HG03558 (cell line): ENCODE measurements around the gene AGRP.

ENCODE experiments used
- ATAC-seq: cut with Tn5 transposase; IDR thresholded peaks from one replicate; pipeline ENCODE4 v1.9.1; 2021; ENCODE audit warnings: moderate number of reproducible peaks; ENCODE audit not compliant: unreplicated experiment; ENCODE audit errors: extremely low read depth

Gene AGRP

DNA sequence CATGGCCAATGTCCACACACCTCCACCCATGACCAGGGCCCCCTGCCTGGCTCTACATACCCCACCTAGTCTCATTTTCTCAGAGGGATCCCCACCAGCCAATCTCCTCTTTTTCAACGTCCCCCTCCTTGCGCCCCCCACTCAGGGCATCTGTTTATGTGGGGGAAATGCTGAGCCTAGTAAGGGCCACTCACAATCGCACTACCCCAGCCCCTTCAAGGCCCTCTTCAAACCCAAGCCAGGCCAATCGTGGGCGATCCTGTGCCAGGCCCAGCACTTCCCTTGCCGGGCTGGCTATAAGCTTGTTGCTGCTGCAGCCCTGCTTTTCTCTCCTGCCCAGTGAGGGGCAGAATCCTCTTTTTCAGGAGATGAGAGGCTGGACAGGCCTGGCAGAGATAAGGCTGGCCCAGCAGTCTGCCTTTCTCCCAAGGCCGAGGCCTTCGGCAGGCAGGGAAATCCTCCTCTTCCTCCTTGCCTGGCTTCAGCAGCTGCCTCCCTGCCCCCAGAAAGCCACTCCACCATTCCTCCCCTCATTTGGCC, 36.3 kb downstream of the AGRP start:
- ATAC-seq, result no peak

DNA sequence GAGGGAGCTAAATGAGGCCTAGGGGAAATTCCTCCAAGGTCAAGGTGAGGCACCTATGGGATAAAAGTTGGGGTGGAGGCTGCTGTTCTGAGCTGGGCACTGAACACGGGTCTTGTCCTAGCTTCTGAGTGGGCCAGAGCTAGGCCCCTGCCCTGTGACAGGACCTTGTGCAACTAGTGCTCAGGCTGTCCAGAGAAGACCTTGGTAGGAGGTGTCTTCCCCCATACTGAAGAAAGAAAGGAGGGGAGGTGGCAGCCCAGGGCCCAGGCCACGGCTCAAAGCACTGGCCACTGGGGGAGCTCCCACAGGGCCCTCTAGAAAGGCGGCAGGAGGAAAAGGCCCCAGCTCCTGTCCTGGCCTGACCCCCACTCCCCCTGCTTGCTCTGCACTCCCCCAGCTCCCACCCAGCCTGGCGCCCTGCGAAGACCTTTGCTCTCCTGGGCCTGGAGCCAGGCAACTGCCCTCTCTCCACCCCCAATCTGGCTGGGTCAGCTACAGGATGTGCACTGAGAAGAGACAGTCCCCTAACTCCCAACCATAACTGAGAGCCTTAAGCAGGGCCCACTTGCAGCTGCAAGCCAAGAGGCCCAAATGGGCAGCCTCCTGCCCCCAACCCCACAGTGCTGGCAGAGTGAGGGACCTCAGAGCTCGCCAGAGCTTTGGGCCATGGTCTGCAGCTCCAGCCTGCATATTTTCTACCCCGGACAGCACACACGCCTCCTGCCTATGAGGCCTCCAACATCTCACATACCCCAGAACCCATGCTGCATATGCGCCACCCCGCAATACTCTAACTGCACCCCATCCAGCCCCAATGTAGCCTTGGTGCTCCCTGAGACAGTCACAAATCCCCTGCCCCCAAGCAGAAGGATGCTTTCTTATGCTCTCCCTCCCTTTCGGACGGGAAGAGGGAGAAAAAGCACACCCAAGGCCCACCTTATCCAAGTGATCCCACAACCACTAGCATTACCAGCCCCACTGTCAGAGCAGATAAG, 37.1 kb downstream of the AGRP start:
- ATAC-seq, result no peak

DNA sequence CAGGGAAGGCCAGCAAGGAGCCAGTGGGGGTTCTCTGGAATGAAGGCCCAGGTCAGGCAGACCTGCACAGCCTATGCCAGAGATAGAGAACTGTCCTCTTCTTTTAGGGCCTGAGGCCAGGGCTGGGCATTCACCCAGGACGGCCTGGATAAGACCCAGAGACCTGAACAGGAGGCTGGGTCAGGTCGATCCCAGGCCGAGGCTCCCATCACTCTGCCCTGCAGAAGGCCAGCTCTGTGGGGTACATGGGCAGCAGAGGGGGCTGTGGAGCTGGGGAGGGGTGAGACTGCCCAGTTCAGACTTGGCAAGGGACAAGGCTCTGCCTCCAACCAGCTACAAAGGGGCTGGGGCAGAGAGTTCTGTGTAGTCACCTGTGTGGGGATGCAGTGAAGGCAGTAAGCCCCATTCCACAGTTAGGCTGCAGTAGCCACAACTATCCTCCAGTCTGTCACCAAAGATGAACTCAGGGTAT, 37.9 kb downstream of the AGRP start:
- ATAC-seq, result no peak

DNA sequence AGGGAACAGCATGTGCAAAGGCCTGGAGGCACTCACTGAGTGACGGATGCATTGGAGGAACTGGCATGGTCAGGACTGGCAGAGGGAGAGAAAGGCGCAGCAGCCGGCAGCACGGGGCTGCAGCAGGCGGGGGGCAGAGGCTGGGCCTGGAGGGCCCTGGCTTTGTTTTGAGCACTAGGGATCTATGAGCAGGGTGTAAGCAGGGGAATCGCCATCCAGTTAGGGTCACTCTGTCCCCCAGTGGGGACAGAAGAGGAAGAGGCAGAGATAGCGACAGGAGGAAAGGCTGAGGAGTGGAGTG, 38.3 kb downstream of the AGRP start:
- ATAC-seq, result no peak

DNA sequence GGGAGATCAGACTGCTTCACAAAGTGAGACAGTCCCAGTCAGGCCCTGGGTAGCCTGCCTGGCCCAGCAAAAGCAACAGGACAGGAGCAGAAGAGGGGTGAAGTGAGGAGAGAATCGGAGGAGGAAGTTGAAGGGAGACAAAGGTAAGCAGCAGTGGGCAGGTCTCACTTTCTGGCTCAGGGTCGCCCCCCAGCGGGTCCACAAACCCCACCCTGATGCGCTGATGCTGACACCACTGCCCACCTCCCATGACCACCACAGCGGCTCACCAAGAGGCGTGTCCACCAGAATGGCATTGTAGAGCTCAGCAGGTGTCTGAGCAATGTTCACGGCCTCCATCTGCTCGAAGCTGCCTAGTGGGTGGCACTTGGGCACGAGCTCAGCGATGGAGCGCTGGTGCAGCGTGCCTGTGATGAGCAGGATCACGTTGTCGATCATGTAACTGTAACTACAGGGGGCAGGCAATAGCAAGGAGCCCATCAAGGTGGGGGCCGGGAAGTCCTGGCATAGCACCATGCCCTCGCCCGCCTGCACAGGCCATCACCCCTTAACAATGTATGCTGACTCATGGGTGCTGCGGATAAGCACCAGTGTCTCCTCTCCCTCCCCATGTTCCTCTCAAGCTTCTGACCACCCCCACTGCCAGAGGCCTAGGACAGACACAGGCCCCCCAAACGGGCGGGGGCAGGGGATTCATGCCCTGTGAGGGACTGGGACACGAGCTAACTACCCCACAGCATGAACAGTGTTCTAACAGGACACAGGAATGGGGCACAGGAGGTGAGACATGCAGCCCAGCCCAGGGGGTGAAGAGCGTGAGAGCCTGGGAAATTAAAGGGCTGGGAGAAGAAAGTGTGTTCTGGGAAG, 38.9 kb downstream of the AGRP start:
- ATAC-seq, result no peak

DNA sequence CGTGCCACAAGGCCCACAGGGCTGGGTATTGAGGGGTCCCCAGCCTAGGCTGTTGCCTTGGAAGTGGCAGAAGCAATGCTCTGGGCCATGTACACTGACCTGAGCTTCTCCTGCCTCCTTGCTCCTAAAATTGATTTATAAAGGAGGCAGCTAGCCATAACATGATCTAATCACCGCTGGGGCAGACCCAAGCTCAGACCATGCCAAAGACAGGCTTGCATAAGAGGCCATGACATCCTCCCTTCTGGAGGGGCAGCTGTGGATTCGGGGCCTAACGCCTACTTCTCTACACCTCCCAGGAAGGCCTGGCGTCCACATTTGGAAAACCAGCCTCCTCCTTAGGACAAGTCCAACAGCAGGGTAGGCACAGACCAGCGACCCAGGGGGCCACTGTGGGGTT, 40.1 kb downstream of the AGRP start:
- ATAC-seq, result no peak

DNA sequence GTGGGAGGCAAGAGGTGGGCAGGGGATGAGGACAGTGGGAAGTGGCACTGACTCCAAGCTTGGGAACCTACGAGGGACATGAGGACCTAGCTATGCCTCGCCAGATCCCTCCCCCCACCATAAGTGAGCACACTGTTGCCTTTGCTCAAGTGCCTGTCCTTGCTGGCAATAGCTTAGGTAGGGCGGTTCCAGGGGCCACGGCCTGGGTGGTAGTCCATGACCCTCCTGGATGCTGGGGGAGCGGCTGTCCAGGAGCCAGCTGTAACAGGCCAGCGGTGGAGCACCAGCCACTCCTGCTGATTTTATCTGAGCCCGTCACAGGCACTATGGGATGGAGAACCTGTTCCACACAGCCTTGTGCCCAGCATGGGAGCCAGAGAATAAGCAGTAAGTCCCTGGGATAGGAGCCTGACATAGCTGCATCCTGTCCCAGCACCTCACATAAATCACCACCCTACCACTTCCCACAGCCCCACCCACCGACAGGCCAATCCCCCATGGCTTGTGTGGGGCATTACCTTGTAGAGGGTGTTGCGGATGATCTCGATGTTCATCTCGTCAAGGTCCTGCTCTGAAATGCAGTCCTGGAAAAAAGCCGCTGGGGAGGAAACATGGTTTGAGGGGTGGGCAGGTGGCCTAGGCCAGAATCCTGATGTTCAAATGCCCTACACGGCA, 40.6 kb downstream of the AGRP start:
- no peak for ATAC-seq

DNA sequence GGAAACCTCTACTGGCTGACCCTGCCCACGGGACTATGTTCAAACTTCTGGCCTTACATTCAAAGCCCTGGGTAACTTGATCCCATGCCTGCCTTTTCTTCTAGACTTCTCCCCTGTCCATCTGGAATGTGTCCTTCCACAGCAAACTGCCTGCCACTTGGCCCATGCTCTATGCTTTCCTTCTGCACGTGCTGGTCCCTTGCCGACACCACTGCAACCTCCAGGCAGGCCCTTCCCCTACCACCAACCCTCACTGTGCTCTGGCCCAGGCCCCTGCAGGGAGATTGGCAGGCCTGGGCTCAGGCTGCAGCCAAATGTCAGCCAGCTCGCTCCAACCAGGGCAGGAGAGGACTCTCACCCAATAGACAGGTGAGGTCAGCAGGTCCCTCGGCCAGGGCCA, 41.4 kb downstream of the AGRP start:
- no peak for ATAC-seq

DNA sequence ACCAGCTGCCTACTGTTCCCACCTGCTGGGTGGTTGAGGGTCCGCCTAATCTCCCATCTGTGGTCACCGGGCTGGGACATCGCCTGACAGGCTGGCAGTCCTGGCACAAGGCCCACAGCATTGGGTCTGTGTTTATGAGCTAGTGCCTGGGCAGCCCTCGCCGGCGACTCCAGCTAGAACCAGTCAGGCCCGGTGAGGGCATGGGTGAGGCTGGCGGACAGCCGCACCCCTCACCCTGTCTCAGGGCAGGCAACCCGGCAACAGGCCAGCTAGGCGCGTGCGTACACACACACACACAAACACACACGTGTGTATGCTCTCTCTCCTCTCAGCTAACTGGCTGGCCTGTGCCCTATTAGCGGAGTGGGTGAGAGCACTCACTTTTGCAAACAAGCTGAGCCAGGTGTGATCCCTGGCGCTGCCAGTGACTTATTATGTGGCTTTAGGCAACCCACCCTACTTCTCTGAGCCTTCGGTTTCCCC, 42.0 kb downstream of the AGRP start:
- ATAC-seq, result no peak

DNA sequence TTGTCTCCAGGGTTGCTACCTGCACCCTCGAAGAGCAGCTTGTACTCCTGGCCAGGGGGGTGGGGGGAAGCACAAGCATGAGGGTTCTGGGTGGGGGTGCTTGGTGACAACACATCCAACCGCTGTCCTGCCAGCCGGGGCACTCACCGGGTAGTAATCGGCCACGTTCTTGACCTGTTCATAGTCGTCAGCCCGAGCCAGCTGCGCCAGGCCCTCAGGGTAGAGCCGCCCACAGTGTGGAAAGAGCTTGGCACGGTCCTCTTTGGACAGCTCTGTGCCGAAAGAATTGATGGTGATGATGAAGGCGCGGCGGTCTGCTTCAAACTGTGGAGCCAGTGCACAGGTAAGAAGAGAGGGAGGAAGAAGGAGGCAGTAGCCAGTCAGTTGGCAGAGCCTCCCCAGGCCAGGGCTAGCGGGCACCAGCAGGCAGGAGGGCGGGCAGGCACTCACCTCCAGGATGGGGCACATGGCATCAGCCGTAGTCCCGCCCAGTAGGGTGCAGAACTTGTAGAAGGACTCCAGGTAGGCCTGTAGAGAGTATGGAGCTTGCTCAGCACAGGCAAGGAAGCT, 44.4 kb downstream of the AGRP start:
- ATAC-seq, result no peak

DNA sequence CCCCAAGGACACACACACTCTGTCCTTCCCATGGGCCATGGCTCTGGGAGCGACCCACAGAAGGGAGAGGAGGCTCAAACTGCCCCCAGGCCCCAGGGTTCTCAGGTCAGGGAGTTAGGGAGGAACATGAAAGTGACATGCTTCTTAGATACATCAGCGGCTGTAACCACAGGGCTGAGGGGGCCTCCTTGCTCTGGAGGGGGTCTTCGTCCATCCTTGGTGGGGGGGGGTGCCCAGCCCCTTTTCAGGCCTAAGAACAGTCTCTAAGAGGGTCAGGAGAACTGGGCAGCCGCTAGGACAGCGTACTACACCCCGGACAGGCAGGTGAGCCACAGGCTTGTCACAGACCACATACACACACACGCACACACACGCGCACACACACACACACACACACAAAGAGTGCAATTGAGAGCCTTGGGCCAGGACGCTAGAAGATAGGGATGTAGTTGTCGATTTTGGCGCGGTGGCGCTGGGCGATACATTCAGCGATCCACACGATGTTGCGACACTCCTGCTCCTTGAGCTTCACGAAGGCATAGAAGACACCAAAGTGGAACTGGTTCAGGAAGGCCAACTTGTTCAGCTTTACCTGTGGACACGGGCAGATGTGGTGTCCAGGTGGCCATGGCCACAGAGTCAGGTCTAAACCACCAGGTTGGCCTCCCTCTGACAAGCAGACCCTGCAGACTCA, 45.1 kb downstream of the AGRP start:
- ATAC-seq, result no peak

DNA sequence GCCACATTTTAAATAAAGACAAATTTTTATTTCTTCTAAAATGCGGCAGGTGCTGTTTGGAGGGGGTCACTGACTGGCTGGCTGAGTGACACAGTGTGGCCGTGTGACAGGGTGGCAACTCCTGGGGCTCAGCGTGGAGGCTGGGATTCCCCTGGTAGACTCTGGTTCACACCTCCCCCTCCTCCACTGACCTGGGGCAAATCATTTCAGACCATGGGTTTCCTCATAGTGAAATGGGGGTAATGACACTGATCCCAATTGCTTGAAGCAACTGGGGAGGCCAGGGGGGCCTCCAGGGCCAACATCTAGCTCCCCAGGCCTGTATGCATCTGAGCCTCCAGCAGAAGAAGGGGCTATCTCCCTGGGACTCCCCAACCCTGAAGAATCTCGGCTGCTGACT, 45.8 kb downstream of the AGRP start:
- no peak for ATAC-seq

DNA sequence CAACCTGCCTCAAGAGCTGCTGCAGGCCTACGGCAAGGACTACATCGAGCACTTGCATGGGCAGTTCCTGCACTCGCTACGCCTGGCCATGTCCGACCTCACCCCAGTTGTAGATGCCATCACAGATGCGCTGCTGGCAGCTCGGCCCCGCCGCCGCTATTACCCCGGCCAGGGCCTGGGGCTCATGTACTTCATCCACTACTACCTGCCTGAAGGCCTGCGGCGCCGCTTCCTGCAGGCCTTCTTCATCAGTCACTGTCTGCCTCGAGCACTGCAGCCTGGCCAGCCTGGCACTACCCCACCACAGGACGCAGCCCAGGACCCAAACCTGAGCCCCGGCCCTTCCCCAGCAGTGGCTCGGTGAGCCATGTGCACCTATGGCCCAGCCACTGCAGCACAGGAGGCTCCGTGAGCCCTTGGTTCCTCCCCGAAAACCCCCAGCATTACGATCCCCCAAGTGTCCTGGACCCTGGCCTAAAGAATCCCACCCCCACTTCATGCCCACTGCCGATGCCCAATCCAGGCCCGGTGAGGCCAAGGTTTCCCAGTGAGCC, 46.6 kb downstream of the AGRP start:
- ATAC-seq, result no peak

DNA sequence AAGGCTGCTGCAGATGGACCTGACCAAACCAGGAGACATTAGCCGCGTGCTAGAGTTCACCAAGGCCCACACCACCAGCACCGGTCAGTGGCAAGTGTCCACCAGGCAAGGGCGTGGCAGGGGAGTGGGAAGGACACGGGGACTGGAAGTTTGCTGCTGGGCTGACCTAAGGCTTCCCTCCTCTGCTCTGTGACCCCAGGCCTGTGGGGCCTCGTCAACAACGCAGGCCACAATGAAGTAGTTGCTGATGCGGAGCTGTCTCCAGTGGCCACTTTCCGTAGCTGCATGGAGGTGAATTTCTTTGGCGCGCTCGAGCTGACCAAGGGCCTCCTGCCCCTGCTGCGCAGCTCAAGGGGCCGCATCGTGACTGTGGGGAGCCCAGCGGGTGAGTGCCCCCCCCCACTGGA, 47.6 kb downstream of the AGRP start:
- ATAC-seq, result no peak

DNA sequence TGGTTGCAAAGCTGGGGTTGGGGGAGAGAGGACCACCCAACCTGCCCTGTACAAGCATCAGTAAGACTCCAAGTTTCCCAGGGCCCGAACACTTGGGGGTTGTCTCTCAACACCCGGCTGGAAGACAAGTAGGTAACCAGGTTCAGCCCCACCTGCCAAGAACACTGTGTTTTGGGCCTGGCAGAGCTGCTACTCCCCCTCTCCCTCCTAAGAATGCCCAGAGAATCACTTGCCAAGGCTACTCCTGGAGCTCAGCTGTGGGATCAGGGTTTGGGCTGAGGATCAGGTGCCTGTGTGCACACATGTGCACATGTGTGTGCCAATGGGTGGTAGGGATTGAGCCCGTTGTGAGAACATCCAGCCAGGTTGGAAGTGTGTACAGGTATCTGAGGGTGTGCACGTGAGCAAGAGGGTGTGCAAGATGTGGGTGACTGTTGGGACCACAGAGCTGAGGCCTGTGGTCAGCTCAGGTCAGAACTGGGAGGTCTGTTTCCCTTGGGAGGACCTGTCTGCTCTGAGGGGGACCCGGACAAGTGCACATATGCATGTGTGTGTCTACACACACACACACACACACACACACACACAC, 50.1 kb downstream of the AGRP start:
- ATAC-seq, result no peak
